Esophagus squamous epithelium (tissue), 5 donors: Measurements from ENCODE around the gene GPC5. TPM values are rescaled to one million over a fixed set of nuclear protein-coding genes. Genes with fewer than 3 reads are reported as not detected.

Experiments used
- DNase-seq: peaks from one replicate; lab custom pipeline; 2025; lab: John Stamatoyannopoulos, UW
- H3K27ac ChIP-seq, 4 donors: fragments of 200-600 bp; sonication (generic); one replicate each; pipeline ENCODE4 v1.5.1; 2016 to 2019; ENCODE audit warnings: mild to moderate bottlenecking in 1 of 4
- H3K27me3 ChIP-seq, 4 donors: fragments of 200-600 bp; sonication (generic); 1 replicate in 3 of 4; 2 replicates in 1 of 4; pipeline versions ENCODE4 v1.5.1 to v1.6.0; 2017 to 2021; ENCODE audit warnings: antibody characterized with exemption in 1 of 4
- H3K36me3 ChIP-seq, 3 donors: fragments of 200-600 bp; sonication (generic); one replicate each; pipeline ENCODE4 v1.5.1; 2016 to 2019
- H3K4me1 ChIP-seq, 3 donors: fragments of 200-600 bp; sonication (generic); one replicate each; pipeline ENCODE4 v1.5.1; 2017 to 2019
- H3K4me3 ChIP-seq, 4 donors: fragments of 200-600 bp; sonication (generic); 1 replicate in 3 of 4; 2 replicates in 1 of 4; pipeline ENCODE4 v1.5.1; 2016 to 2019; ENCODE audit warnings: mild to moderate bottlenecking in 2 of 4, moderate library complexity in 1 of 4
- H3K9me3 ChIP-seq, 3 donors: fragments of 200-600 bp; sonication (generic); one replicate each; pipeline ENCODE4 v1.5.1; 2016 to 2019
- CTCF ChIP-seq, 6 experiments: fragments of 450-650 bp in 4 of 6; fragments of 200-600 bp in 2 of 6; sonication (generic) in 2 of 6; IDR thresholded peaks; one replicate each; pipeline ENCODE4 v1.5.1; 2016 to 2019; ENCODE audit warnings: antibody characterized with exemption in 6 of 6, mild to moderate bottlenecking in 4 of 6, moderate library complexity in 4 of 6
- POLR2A ChIP-seq, 4 donors: fragments of 450-650 bp; IDR thresholded peaks; one replicate each; pipeline ENCODE4 v1.6.1; 2017; ENCODE audit warnings: antibody characterized with exemption in 4 of 4, mild to moderate bottlenecking in 4 of 4, moderate library complexity in 3 of 4
- WGBS, 2 donors: methylation state at CpG; one replicate each; pipeline ENCODE4 v1.1.5; 2018; 5-methylcytosine and 5-hydroxymethylcytosine counted together
- intact Hi-C: fragments of 100-400 bp; cut with DNase I; formaldehyde crosslinking; loops from one replicate; pipeline ENCODE4 v1.15.0; 2022
- total RNA-seq, 4 donors: library from RNA; depleted of rRNA; stranded (reverse); fragments of >200 nt; gene quantifications; one replicate each; pipeline ENCODE4 v1.1.0, GENCODE V29; 2016
- donor health status: DM: yes; HTN: yes; CAD: no.

Gene GPC5
- total RNA-seq, 4 donors from 2014 or later, result not detected

GRCh38 chr13:91539286-91540157 is 141.1 kb downstream of the GPC5 start:
- Histone ChIP-seq H3K36me3 (no peaks in the 10 kb centered on the region), H3K27ac (no peak overlapping the region), H3K9me3 (no peaks in the 10 kb centered on the region), H3K27me3 (no peaks in the 10 kb centered on the region), H3K4me3 (no peak overlapping the region), H3K4me1 (no peaks in the 10 kb centered on the region)
- WGBS, 2 donors, result 63 to 65% methylated on average over 3 of the region's 3 CpGs
- DNase-seq, result no peak
- intact Hi-C loops, result no loop called here
- TF ChIP-seq POLR2A (IDR thresholded peaks at IDR 0.05) (no peak), CTCF (IDR thresholded peaks at IDR 0.05) (no peak)

- intact Hi-C loops, result no loop called here
- TF ChIP-seq POLR2A (IDR thresholded peaks at IDR 0.05), result no peak
- TF ChIP-seq CTCF (IDR thresholded peaks at IDR 0.05), result no peak
- Histone ChIP-seq H3K27me3 (no peaks in the 10 kb centered on the region), H3K36me3 (no peaks in the 10 kb centered on the region), H3K27ac (no peak overlapping the region), H3K4me3 (no peak overlapping the region), H3K4me1 (no peaks in the 10 kb centered on the region), H3K9me3 (no peaks in the 10 kb centered on the region)
- 57 to 74% methylated on average over 1 of the region's 1 CpG for WGBS, 2 donors
- DNase-seq, result no peak
Measured at GRCh38 chr13:91540158-91540736, 141.8 kb downstream of the GPC5 start.

- no peak for DNase-seq
- intact Hi-C loops, result no loop called here
- no peak overlapping the region for H3K4me3 ChIP-seq
- H3K36me3 ChIP-seq, result no peaks in the 10 kb centered on the region
- TF ChIP-seq CTCF (IDR thresholded peaks at IDR 0.05) (no peak), POLR2A (IDR thresholded peaks at IDR 0.05) (no peak)
- 26 to 37% methylated on average over 3 of the region's 3 CpGs for WGBS, 2 donors
- H3K9me3 ChIP-seq, result no peaks in the 10 kb centered on the region
- H3K27me3 ChIP-seq, result no peaks in the 10 kb centered on the region
- no peaks in the 10 kb centered on the region for H3K4me1 ChIP-seq
- no peak overlapping the region for H3K27ac ChIP-seq
Measured at GRCh38 chr13:91544723-91545122, 146.3 kb downstream of the GPC5 start.

GRCh38 chr13:91546900-91547299 is 148.5 kb downstream of the GPC5 start:
- TF ChIP-seq CTCF (IDR thresholded peaks at IDR 0.05), result no peak
- TF ChIP-seq POLR2A (IDR thresholded peaks at IDR 0.05), result no peak
- H3K36me3 ChIP-seq, result no peaks in the 10 kb centered on the region
- no peak for DNase-seq
- no peak overlapping the region for H3K27ac ChIP-seq
- no peaks in the 10 kb centered on the region for H3K27me3 ChIP-seq
- intact Hi-C loops, result no loop called here
- 71 to 72% methylated on average over 2 of the region's 2 CpGs for WGBS, 2 donors
- H3K4me3 ChIP-seq, result no peak overlapping the region
- H3K9me3 ChIP-seq, result no peaks in the 10 kb centered on the region
- H3K4me1 ChIP-seq, result no peaks in the 10 kb centered on the region

GRCh38 chr13:91553584-91553983 is 155.2 kb downstream of the GPC5 start:
- H3K27me3 ChIP-seq, result no peaks in the 10 kb centered on the region
- peaks cover 0 to 9% (median 0%) of the 10 kb centered on the region in 3 donors for H3K9me3 ChIP-seq
- H3K36me3 ChIP-seq, result no peaks in the 10 kb centered on the region
- WGBS, 2 donors, result 62 to 72% methylated on average over 2 of the region's 2 CpGs
- intact Hi-C loops, result no loop called here
- no peak for TF ChIP-seq CTCF (IDR thresholded peaks at IDR 0.05)
- no peak for TF ChIP-seq POLR2A (IDR thresholded peaks at IDR 0.05)
- no peaks in the 10 kb centered on the region for H3K4me1 ChIP-seq
- DNase-seq, result no peak
- H3K4me3 ChIP-seq, result no peak overlapping the region
- H3K27ac ChIP-seq, result no peak overlapping the region
